CD8-positive, alpha-beta memory T cell (primary cell): ENCODE measurements around the gene KCNG4. TPM values are rescaled to one million over a fixed set of nuclear protein-coding genes. Genes with fewer than 3 reads are reported as not detected.
A peak's percentile ranks its signal among the peaks of the same experiment; 100 is the strongest.

Experiments
- CTCF ChIA-PET: fragments of 350-600 bp; sonication (Branson Sonifier 250); formaldehyde crosslinking; loops from one replicate; lab custom pipeline; 2021; ENCODE audit warnings: antibody characterized with exemption; lab: Charles Lee
- POLR2A ChIA-PET: fragments of 350-600 bp; sonication (Branson Sonifier 250); formaldehyde crosslinking; loops from one replicate; lab custom pipeline; 2021; ENCODE audit warnings: antibody characterized with exemption; lab: Charles Lee
- DNase-seq, 5 donors: peaks; one replicate each; pipeline versions ENCODE4 v3.0.0 to v3.0.0-alpha.2; 2020 to 2022; ENCODE audit warnings: mixed read lengths in 1 of 5
- H3K27ac ChIP-seq: one replicate; pipeline ENCODE4 v1.7.0; 2013; ENCODE audit warnings: low read depth, mild to moderate bottlenecking, low read length, moderate library complexity
- H3K27me3 ChIP-seq: 2 replicates; pipeline ENCODE4 v1.7.0; 2013; ENCODE audit warnings: low read length, mild to moderate bottlenecking; ENCODE audit not compliant: insufficient read depth, poor library complexity, severe bottlenecking
- H3K36me3 ChIP-seq: 2 replicates; pipeline ENCODE4 v1.7.0; 2013; ENCODE audit warnings: mild to moderate bottlenecking, low read length, moderate library complexity; ENCODE audit not compliant: insufficient read depth
- H3K4me1 ChIP-seq: 2 replicates; pipeline ENCODE4 v1.7.0; 2013; ENCODE audit warnings: mild to moderate bottlenecking, low read length, moderate library complexity; ENCODE audit not compliant: insufficient read depth
- H3K4me3 ChIP-seq: 2 replicates; pipeline ENCODE4 v1.7.0; 2013; ENCODE audit warnings: mild to moderate bottlenecking, low read length
- H3K9me3 ChIP-seq: 2 replicates; pipeline ENCODE4 v1.7.0; 2013; ENCODE audit warnings: mild to moderate bottlenecking, low read length
- H3K27ac Mint-ChIP-seq, 8 donors: one replicate each; pipeline ENCODE4 v1.8.0; 2020 to 2021; ENCODE audit warnings: mixed read lengths in 8 of 8, mild to moderate bottlenecking in 6 of 8, inconsistent platforms in 3 of 8, moderate library complexity in 3 of 8
- H3K27me3 Mint-ChIP-seq, 2 donors: one replicate each; pipeline ENCODE4 v1.8.0; 2020 to 2021; ENCODE audit warnings: mixed read lengths in 2 of 2, mild to moderate bottlenecking in 1 of 2, moderate library complexity in 1 of 2
- H3K36me3 Mint-ChIP-seq, 3 donors: one replicate each; pipeline ENCODE4 v1.8.0; 2020 to 2021; ENCODE audit warnings: mixed read lengths in 3 of 3, inconsistent platforms in 1 of 3, mild to moderate bottlenecking in 1 of 3
- H3K4me1 Mint-ChIP-seq, 3 donors: one replicate each; pipeline ENCODE4 v1.8.0; 2020 to 2021; ENCODE audit warnings: mixed read lengths in 3 of 3, inconsistent platforms in 1 of 3, mild to moderate bottlenecking in 1 of 3
- H3K4me3 Mint-ChIP-seq, 7 donors: one replicate each; pipeline ENCODE4 v1.8.0; 2020 to 2021; ENCODE audit warnings: mixed read lengths in 7 of 7, mild to moderate bottlenecking in 6 of 7, moderate library complexity in 4 of 7, inconsistent platforms in 2 of 7
- H3K9me3 Mint-ChIP-seq, 5 donors: one replicate each; pipeline ENCODE4 v1.8.0; 2020 to 2022; ENCODE audit warnings: mixed read lengths in 5 of 5, mild to moderate bottlenecking in 3 of 5, moderate library complexity in 2 of 5, inconsistent platforms in 1 of 5
- polyA plus RNA-seq: library from polyadenylated mRNA; unstranded; fragments of 300-500 nt; fragmentation: Illumina TruSeq; gene quantifications from one replicate; pipeline ENCODE4 v1.2.3, GENCODE V29; 2021
- total RNA-seq, 2 experiments: library from RNA; stranded (reverse); gene quantifications; one replicate each; pipeline ENCODE4 v1.2.3, GENCODE V29; 2021

Gene KCNG4
- total and polyA plus RNA-seq, 3 experiments from 2014 or later: not detected

GRCh38 chr16:84193480-84193879 is 46.3 kb downstream of the KCNG4 start:
- no peaks in the 10 kb centered on the region for H3K9me3 ChIP-seq
- no peak overlapping the region for H3K4me3 ChIP-seq
- H3K27me3 Mint-ChIP-seq: peaks cover 0 to 4% of the 10 kb centered on the region in 2 donors
- peak overlapping the region in 3 of 7 donors; percentile 50 to 60 (median 55) for H3K4me3 Mint-ChIP-seq
- ChIA-PET POLR2A (no interaction called here), CTCF (no interaction called here)
- H3K27ac Mint-ChIP-seq: peak overlapping the region in 2 of 8 donors; percentile 12 to 34
- no peaks in the 10 kb centered on the region for H3K36me3 ChIP-seq
- peaks cover 13 to 20% (median 16%) of the 10 kb centered on the region in 3 donors for H3K4me1 Mint-ChIP-seq
- H3K27ac ChIP-seq: no peak overlapping the region
- H3K27me3 ChIP-seq: no peaks in the 10 kb centered on the region
- H3K36me3 Mint-ChIP-seq: no peaks in the 10 kb centered on the region
- peak in 1 of 5 donors; percentile 29 for DNase-seq
- no peaks in the 10 kb centered on the region for H3K9me3 Mint-ChIP-seq
- peaks cover 13% of the 10 kb centered on the region for H3K4me1 ChIP-seq

GRCh38 chr16:84191466-84191865 is 48.3 kb downstream of the KCNG4 start:
- Mint-ChIP-seq H3K27ac (no peak overlapping the region), H3K36me3 (peaks cover 0 to 4% (median 0%) of the 10 kb centered on the region in 3 donors), H3K4me3 (no peak overlapping the region), H3K27me3 (no peaks in the 10 kb centered on the region), H3K4me1 (peaks cover 16 to 26% (median 16%) of the 10 kb centered on the region in 3 donors), H3K9me3 (no peaks in the 10 kb centered on the region)
- Histone ChIP-seq H3K27me3 (no peaks in the 10 kb centered on the region), H3K4me3 (no peak overlapping the region), H3K36me3 (no peaks in the 10 kb centered on the region), H3K27ac (no peak overlapping the region), H3K4me1 (peaks cover 14% of the 10 kb centered on the region), H3K9me3 (no peaks in the 10 kb centered on the region)
- ChIA-PET CTCF (no interaction called here), POLR2A (no interaction called here)
- DNase-seq: no peak

- Mint-ChIP-seq H3K4me3 (peak within 1 kb of the TSS in 1 of 7 donors; percentile 16), H3K4me1 (peaks cover 21 to 31% (median 21%) of the 10 kb centered on the region in 3 donors), H3K9me3 (no peaks in the 10 kb centered on the region), H3K36me3 (peaks cover 0 to 4% (median 0%) of the 10 kb centered on the region in 3 donors), H3K27me3 (no peaks in the 10 kb centered on the region), H3K27ac (no peak within 1 kb of the TSS)
- Histone ChIP-seq H3K9me3 (no peaks in the 10 kb centered on the region), H3K27me3 (no peaks in the 10 kb centered on the region), H3K4me3 (no peak within 1 kb of the TSS), H3K4me1 (peaks cover 20% of the 10 kb centered on the region), H3K36me3 (no peaks in the 10 kb centered on the region), H3K27ac (no peak within 1 kb of the TSS)
- POLR2A ChIA-PET: no interaction called here
- DNase-seq: no peak
- CTCF ChIA-PET: no interaction called here
Observed at GRCh38 chr16:84190731-84191388, 49.0 kb downstream of the KCNG4 start, which contains the start of gene ADAD2. TSS of gene ADAD2 (plus strand) at chr16:84191157. CDS start at chr16:84191231, 74 bp downstream.

GRCh38 chr16:84186685-84187437 is 53.0 kb downstream of the KCNG4 start, which contains the start of gene TAF1C:
TSS of gene TAF1C (minus strand) at chr16:84187057. CDS start at chr16:84184988, 2,069 bp downstream.
- POLR2A ChIA-PET: interaction anchor here (1.8 kb wide), 1 partner anchor 70 kb away, joined by 13 read pairs; the partner anchor contains the start of gene MBTPS1
- Mint-ChIP-seq H3K27me3 (no peaks in the 10 kb centered on the region), H3K9me3 (no peaks in the 10 kb centered on the region), H3K27ac (peak within 1 kb of the TSS; percentile 86 to 97 (median 94)), H3K4me3 (peak within 1 kb of the TSS; percentile 90 to 99 (median 96)), H3K36me3 (peaks cover 0 to 39% (median 3%) of the 10 kb centered on the region in 3 donors), H3K4me1 (peaks cover 21 to 29% (median 23%) of the 10 kb centered on the region in 3 donors)
- H3K27me3 ChIP-seq: no peaks in the 10 kb centered on the region
- peaks cover 9% of the 10 kb centered on the region for H3K36me3 ChIP-seq
- peak within 1 kb of the TSS; percentile 99 for H3K4me3 ChIP-seq
- CTCF ChIA-PET: interaction anchor here (0.6 to 2.3 kb wide), 28 partner anchors 9 to 319 kb away, joined by 3 to 54 read pairs (median 5); partner anchors contain the start of genes MBTPS1 and OSGIN1
- DNase-seq: peak; percentile 83 to 92 (median 86)
- peak within 1 kb of the TSS; percentile 90 for H3K27ac ChIP-seq
- H3K4me1 ChIP-seq: peaks cover 14% of the 10 kb centered on the region
- H3K9me3 ChIP-seq: no peaks in the 10 kb centered on the region

- Mint-ChIP-seq H3K4me1 (peaks cover 21 to 29% (median 23%) of the 10 kb centered on the region in 3 donors), H3K4me3 (peak overlapping the region; percentile 86 to 99 (median 93)), H3K36me3 (peaks cover 0 to 55% (median 3%) of the 10 kb centered on the region in 3 donors), H3K9me3 (no peaks in the 10 kb centered on the region), H3K27me3 (no peaks in the 10 kb centered on the region), H3K27ac (peak overlapping the region in 5 of 8 donors; percentile 28 to 79 (median 33))
- Histone ChIP-seq H3K27ac (no peak overlapping the region), H3K27me3 (no peaks in the 10 kb centered on the region), H3K4me1 (peaks cover 14% of the 10 kb centered on the region), H3K4me3 (no peak overlapping the region), H3K9me3 (no peaks in the 10 kb centered on the region), H3K36me3 (peaks cover 9% of the 10 kb centered on the region)
- CTCF ChIA-PET: no interaction called here
- POLR2A ChIA-PET: no interaction called here
- no peak for DNase-seq
Observed at GRCh38 chr16:84184775-84185174, 55.0 kb downstream of the KCNG4 start.

- Mint-ChIP-seq H3K27me3 (no peaks in the 10 kb centered on the region), H3K27ac (peak overlapping the region in 2 of 8 donors; percentile 48 to 79), H3K9me3 (no peaks in the 10 kb centered on the region), H3K4me3 (peak overlapping the region in 3 of 7 donors; percentile 4 to 86 (median 47)), H3K4me1 (peaks cover 21 to 29% (median 23%) of the 10 kb centered on the region in 3 donors), H3K36me3 (peaks cover 0 to 60% (median 3%) of the 10 kb centered on the region in 3 donors)
- H3K27ac ChIP-seq: no peak overlapping the region
- H3K36me3 ChIP-seq: peaks cover 9% of the 10 kb centered on the region
- no peak for DNase-seq
- H3K4me1 ChIP-seq: peaks cover 14% of the 10 kb centered on the region
- H3K9me3 ChIP-seq: no peaks in the 10 kb centered on the region
- H3K27me3 ChIP-seq: no peaks in the 10 kb centered on the region
- H3K4me3 ChIP-seq: no peak overlapping the region
- ChIA-PET CTCF (interaction anchor here (0.7 kb wide), 1 partner anchor 9 kb away, joined by 3 read pairs; no protein-coding TSS in a partner anchor), POLR2A (no interaction called here)
Observed at GRCh38 chr16:84183911-84184591, 55.8 kb downstream of the KCNG4 start.

- Histone ChIP-seq H3K9me3 (no peaks in the 10 kb centered on the region), H3K4me3 (no peak overlapping the region), H3K36me3 (peaks cover 9% of the 10 kb centered on the region), H3K4me1 (peaks cover 14% of the 10 kb centered on the region), H3K27ac (no peak overlapping the region), H3K27me3 (no peaks in the 10 kb centered on the region)
- ChIA-PET CTCF (interaction anchor here (0.7 kb wide), 1 partner anchor 9 kb away, joined by 3 read pairs; no protein-coding TSS in a partner anchor), POLR2A (no interaction called here)
- Mint-ChIP-seq H3K27me3 (no peaks in the 10 kb centered on the region), H3K4me1 (peaks cover 21 to 29% (median 23%) of the 10 kb centered on the region in 3 donors), H3K36me3 (peaks cover 0 to 65% (median 3%) of the 10 kb centered on the region in 3 donors), H3K4me3 (peak overlapping the region in 1 of 7 donors; percentile 78), H3K27ac (no peak overlapping the region), H3K9me3 (no peaks in the 10 kb centered on the region)
- DNase-seq: no peak
Observed at GRCh38 chr16:84183572-84183875, 56.3 kb downstream of the KCNG4 start.
